Activated naive CD8-positive, alpha-beta T cell treated with anti-CD3 and anti-CD28 coated beads, Interleukin-2, amount 50 U/mL, for 16 hours (primary cell): ENCODE data around the gene KCNQ5.

Experiments used
- DNase-seq: peaks from one replicate; pipeline ENCODE4 v3.0.0-alpha.2; 2020; ENCODE audit warnings: low read depth, low spot score

KCNQ5 gene

GRCh38 chr6:72740135-72740534, 118.3 kb downstream of the KCNQ5 start:
- no peak for DNase-seq

DNA sequence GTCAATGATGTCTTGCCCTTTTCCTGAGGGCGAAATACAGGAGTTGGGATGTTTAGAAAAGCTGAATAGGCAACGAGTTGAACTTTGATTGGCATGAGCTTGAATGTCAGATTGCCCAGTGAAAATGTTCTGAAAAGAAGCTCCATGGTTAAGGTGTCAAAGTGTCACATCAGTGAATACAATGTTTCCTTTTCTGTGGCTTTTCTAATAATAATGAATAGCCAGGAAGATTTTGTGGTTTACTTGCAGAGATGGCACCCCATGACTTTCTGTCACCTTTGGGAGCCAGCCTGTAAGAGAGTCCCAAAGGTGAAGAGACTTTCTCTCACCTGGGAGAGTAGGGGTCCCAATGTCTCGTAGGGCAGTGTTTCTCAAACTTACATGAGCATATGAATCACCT, 119.2 kb downstream of the KCNQ5 start:
- DNase-seq, result no peak

- DNase-seq, result no peak
Observed at GRCh38 chr6:72742001-72742673, 120.3 kb downstream of the KCNQ5 start.

- no peak for DNase-seq
Observed at GRCh38 chr6:72746276-72746675, 124.4 kb downstream of the KCNQ5 start.

DNA sequence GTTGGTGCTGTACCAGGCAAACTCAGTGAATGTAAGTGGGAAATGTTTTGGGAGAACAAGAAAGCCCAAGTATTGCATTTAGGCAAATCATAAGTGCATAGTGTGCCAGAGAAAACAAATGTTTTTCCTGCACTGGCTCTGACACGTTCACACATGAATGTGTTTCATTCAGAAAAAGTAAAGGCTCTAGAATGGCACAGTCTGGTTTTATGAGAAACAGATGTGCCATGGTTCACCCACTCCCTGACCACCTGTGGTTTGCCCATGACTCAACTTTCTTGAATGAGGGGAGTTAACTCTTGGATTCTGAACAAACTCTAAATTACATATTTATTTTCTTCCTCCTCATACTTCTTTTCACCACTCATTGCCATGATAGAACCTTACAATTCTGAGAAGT, 126.9 kb downstream of the KCNQ5 start:
- no peak for DNase-seq

DNA sequence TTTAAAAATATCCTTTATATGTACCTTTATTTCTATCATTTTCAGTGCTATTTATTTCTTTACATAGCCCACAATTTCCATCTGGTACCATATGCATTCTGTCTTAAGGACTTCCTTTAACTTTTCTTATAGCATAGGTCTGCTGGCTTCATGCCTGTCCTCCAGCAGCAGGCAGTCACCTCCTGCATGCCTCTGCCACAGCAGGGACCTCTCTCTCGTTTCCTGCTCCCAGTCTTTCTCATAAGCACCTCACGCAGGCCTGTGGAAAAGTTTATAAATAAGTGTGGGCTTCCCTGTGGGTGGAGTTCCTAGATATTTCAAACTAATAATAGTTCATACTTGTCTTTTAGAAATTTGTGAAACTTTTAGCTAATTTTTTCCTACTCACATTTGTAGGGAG, 133.9 kb downstream of the KCNQ5 start:
- DNase-seq, result no peak

- no peak for DNase-seq
Observed at GRCh38 chr6:72757048-72757447, 135.2 kb downstream of the KCNQ5 start.

GRCh38 chr6:72757926-72758325, 136.1 kb downstream of the KCNQ5 start:
- DNase-seq, result no peak

GRCh38 chr6:72758901-72759300, 137.0 kb downstream of the KCNQ5 start:
- DNase-seq, result no peak

GRCh38 chr6:72760114-72760793, 138.4 kb downstream of the KCNQ5 start:
- DNase-seq, result no peak

DNA sequence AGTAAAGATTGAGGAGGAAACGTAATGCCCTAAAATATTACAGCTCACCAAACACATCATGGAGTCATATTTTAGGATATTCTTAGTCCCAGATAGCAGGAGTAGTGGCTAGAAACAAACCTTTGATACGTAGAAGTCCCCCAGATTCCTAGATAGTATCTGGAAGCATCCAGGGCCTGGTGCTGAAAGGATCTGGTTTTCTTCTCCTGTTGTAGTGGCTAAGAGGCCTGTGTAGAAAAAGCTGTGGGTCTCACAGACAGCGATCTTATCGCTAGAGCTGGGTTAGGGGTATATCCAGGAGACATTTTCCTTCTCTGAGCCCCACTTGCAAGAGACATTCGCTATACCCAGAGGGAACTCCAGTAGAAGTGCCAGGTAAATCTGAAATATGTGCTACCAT, 139.9 kb downstream of the KCNQ5 start:
- DNase-seq, result no peak

DNA sequence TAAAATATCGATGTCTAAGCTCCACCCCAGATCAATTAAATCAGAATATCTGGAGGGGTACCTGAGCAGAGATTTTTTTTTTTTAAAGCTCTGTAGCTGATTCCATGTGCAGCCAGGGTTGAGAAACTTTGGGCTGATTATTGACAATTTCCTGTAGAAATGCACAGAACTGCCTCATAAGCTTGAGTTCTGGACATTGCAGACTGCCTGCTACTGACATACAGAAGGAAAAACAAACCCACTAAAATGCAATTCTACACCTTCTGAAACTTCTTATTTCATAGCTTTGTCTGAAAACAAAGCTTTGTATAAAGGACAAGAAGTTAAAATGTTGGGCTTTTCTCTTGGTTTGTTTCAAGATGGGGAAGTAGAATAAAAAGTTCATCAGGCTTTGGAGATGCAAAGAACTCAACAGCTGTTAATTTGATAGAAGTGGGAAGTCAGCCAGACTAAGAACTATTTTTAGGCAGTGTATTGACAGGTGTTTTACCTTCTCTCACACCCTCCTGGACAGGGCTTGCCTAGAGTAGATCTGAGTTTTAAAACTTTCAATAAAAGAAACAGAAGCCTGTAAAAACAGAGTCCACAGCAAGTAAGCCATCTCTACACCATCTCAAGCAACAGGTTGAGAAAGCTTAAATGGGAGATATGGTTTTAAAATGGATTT, 147.7 kb downstream of the KCNQ5 start:
- DNase-seq, result no peak

- DNase-seq, result no peak
Observed at GRCh38 chr6:72770959-72771358, 149.1 kb downstream of the KCNQ5 start.

- no peak for DNase-seq
Observed at GRCh38 chr6:72776456-72776855, 154.6 kb downstream of the KCNQ5 start.

DNA sequence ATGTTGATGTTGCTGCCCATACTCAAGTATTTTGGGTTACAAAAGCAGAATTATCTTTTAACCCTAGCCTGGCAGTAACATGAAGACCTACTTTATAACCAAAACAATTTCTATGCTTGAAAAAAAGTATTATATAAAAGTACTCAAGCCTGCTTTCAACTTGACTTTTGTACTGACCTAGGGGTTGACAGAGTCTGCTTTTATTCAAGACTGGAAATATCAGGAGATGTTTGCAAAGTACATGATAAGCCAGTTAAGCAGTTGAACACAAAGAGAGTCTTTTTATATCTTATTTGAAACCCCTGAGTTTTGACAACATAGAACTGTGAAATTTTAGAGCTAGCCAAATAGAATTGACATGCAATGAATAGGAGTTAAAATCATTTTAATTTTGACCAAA, 159.8 kb downstream of the KCNQ5 start:
- DNase-seq, result no peak

DNA sequence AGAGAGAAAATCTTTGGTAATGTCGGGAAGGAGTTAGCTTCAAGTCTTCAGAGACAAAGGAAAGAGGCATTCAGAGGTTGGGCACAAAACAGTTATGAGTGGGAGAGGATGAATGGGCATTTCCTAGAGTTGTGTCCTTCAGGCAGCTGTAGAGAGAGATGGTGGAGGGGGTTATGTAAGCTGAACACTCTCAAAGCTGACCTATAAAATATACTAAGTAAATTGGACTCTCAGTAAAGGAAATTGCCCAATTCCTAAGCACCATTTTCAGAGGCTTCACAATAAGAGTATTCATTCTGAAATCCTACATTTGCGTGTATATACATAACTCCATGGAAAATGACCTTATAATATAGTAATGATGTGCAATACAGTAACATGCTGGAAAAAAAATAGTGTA, 161.2 kb downstream of the KCNQ5 start:
- DNase-seq, result no peak

- no peak for DNase-seq
Observed at GRCh38 chr6:72783666-72784065, 161.8 kb downstream of the KCNQ5 start.

DNA sequence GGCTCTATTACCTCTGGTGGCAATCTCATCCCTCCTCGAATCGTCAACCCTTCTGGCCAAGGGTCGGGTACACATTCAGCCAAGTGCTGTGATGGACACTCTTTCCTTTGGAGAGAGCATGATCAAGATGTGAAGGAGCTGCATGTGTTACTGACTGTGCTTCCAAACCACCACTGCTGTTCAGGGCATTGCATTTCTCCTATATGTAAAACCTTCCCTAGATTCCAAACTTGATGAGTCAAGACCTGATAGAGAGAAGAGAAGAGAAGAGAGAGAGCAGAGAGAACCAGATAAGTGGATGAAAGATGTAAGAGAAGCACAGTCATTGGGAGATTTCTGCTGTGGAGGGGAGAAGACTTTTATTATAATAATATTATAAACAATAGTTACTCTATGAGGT, 162.2 kb downstream of the KCNQ5 start:
- DNase-seq, result no peak

DNA sequence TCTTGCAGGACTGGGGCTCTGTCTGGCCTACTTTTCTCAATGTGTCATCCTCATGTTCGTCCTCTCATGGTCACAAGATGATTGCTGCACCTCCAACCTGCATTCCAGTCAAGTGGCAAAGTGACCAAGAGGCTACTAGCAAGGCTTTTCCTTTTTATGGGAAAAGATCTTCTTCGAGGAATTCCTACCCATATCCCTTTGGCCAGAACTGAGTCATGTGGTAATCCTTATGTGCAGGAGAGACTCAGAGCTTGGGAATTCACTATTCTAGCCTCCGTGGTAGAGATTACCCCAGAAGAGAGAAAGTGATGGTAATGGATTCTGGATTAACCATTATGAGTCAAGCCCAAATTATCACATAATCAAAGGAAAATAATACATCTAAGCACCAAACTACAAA, 162.7 kb downstream of the KCNQ5 start:
- no peak for DNase-seq

DNA sequence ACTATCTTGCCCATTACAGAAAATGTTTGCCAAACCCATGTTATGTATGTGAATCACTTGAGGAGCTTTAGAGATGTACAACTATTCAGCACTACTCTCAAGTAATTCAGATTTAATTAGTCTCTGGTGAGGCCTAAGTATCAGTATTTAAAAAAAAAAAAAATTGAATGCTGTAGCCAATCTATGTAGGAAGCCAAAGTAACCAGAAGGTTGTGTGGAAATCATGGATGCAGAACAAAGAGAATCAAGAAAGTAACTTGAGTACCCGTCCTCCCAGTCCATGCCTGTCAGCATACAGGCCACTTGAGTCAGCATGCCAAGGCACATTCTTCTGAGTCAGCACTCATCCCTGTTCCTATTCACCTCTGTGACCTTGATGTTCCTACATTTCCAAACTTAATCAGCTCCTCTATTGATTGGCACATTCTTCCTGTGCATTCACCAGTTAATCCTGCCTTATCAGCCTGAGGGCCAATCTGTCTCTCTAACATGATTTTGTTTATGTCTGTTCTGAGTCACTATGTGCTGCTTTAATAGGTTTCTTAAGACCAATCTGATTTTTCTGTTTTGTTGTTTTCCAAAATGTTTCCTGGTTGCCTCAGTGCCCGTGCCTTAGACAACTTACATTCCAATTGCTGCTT, 165.6 kb downstream of the KCNQ5 start:
- DNase-seq, result no peak

- no peak for DNase-seq
Observed at GRCh38 chr6:72788188-72788587, 166.3 kb downstream of the KCNQ5 start.

DNA sequence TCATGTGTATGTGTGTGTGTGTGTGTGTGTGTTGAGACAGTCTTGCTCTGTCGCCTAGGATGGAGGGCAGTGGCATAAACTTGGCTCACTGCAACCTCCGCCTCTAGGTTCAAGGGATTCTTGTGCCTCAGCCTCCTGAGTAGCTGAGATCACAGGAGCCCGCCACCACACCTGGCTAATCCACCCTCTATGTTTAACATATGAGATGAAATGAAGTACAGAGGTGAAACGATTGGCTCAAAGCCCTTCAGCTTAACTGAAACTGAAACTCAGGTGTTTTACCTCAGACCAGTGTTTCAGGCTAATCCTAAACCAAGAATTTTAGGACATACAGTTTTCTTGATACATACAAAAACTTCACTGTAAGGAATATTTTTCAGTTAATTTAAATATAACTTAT, 167.3 kb downstream of the KCNQ5 start:
- no peak for DNase-seq

GRCh38 chr6:72792692-72793091, 170.8 kb downstream of the KCNQ5 start:
- DNase-seq, result no peak
